Loucy (cell line): Measurements from ENCODE around the gene LINC00237.

Experiments used
- CTCF ChIP-seq: fragments of 200-600 bp; sonication (generic); conservative IDR thresholded peaks from 2 replicates; pipeline ENCODE4 v1.5.1; 2014; ENCODE audit warnings: mild to moderate bottlenecking, antibody characterized with exemption, low read length
- EZH2phosphoT487 ChIP-seq: fragments of 200-600 bp; IDR thresholded peaks from 2 replicates; pipeline ENCODE4 v1.6.1; 2018; ENCODE audit warnings: antibody characterized with exemption, mild to moderate bottlenecking, moderate library complexity, borderline replicate concordance

DNA sequence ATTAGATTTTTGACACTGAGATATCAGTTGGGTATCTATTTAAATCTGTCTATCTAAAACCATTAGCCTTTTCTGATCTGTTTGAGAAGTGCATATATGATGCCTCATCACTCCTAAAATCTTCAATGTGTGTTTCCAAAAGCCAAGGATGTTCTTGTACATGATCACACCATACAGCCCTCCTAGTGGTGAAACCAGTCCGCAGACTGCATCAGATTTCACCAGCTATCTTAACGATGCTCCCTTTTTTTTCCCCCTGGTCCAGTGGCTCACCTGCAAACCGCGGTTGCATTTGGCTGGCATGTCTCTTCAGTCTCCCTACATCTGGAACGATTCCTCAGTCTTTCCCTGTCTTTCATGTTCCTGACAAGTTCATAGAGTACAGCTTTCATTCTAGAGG, 23.7 kb upstream of the LINC00237 start:
- peak; percentile 47 for TF ChIP-seq CTCF
- TF ChIP-seq EZH2phosphoT487, result no peak
